T47D (cell line): ENCODE results near the gene GATAD1.

Experiments
- DNase-seq, 2 experiments: peaks; one replicate each; pipeline versions ENCODE4 v3.0.0 to v3.0.0-alpha.2; 2011 to 2012; ENCODE audit warnings: low read depth in 1 of 2, low spot score in 1 of 2
- JUND ChIP-seq: IDR thresholded peaks from 2 replicates; pipeline ENCODE4 v1.6.1; 2012; ENCODE audit warnings: low read depth
- in situ Hi-C: cut with HindIII; loops from 2 replicates; pipeline ENCODE4 v1.10.0; 2016; ENCODE audit warnings: low sequenced_read_pairs, low pct_unique_long_range_greater_than_20kb

The GATAD1 gene

DNA sequence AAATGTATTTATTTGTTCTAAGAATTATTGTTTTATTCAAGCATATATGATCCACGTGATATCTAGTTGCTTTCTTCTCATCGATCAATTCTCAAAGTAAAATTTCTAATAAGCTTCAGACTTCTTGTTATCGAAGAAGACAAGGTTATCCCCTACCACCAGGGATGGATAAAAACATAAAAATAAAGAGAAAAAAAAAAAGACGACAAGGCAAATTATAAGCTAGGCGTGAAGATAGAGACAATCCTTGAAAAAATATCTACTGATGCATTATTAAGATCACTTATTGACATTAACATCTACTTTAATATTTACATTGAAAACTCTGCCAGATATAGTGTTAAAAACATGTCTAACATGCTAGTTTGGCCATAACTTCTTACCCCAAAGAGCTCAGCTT is 61.7 kb downstream of the GATAD1 start:
- no peak for TF ChIP-seq JUND
- no peak for DNase-seq
- in situ Hi-C loops = no loop called here
